Measurements from ENCODE around the gene NMNAT3.

DNA sequence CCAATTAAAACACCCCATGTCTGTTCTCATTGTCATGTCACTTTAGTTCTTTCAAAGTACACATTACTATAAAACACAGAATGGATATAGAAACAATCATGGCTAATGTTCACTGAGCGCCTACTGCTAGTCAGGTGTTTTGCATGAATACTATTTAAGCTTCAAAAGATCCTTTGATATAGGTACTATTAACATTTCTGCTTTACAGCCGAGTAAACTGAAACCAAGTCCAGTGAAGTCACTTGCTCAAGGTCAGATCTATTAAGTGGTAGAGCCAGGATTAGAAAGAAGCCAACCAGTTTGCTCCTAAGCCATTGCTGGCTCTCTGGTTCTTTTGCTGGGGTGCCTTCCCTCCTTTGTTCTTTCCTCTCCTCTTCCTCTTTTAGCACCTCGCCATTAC, 32.4 kb upstream of the NMNAT3 start:
- TF ChIP-seq POLR2A (IDR thresholded peaks at IDR 0.05), result no peak
- TF ChIP-seq, protein P1, sequence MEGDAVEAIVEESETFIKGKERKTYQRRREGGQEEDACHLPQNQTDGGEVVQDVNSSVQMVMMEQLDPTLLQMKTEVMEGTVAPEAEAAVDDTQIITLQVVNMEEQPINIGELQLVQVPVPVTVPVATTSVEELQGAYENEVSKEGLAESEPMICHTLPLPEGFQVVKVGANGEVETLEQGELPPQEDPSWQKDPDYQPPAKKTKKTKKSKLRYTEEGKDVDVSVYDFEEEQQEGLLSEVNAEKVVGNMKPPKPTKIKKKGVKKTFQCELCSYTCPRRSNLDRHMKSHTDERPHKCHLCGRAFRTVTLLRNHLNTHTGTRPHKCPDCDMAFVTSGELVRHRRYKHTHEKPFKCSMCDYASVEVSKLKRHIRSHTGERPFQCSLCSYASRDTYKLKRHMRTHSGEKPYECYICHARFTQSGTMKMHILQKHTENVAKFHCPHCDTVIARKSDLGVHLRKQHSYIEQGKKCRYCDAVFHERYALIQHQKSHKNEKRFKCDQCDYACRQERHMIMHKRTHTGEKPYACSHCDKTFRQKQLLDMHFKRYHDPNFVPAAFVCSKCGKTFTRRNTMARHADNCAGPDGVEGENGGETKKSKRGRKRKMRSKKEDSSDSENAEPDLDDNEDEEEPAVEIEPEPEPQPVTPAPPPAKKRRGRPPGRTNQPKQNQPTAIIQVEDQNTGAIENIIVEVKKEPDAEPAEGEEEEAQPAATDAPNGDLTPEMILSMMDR (IDR thresholded peaks at IDR 0.05), result no peak

Measured in adrenal gland (tissue), 5 donors.